PC-3 (cell line): ENCODE results near the gene HTT-AS. TPM values are rescaled to one million over a fixed set of nuclear protein-coding genes. Genes with fewer than 3 reads are reported as not detected.

Source experiments
- ATAC-seq: fragments of 200-7000 bp; cut with Tn5 transposase; 2 replicates; pipeline ENCODE4 v1.9.1; 2020; ENCODE audit warnings: mild to moderate bottlenecking, moderate library complexity
- BruUV-seq: library from RNA; stranded (reverse); fragments of 400-500 nt; replicated peaks from 2 replicates; lab custom pipeline; 2021; lab: Mats Ljungman, UMichigan
- CTCF ChIA-PET: fragments of 300-600 bp; sonication (Branson Sonifier 250); formaldehyde crosslinking; loops from one replicate; lab custom pipeline; 2022; ENCODE audit warnings: antibody characterized with exemption; lab: Charles Lee
- POLR2A ChIA-PET: fragments of 300-600 bp; sonication (Branson Sonifier 250); formaldehyde crosslinking; loops from one replicate; lab custom pipeline; 2022; ENCODE audit warnings: antibody characterized with exemption; ENCODE audit not compliant: unreplicated experiment; lab: Charles Lee
- DNase-seq: peaks from one replicate; pipeline ENCODE4 v3.0.0-alpha.2; 2015
- H2AFZ ChIP-seq: fragments of 300-600 bp; sonication (generic); 2 replicates; pipeline ENCODE4 v1.6.0; 2016; ENCODE audit warnings: antibody characterized with exemption, low read length
- H3F3A ChIP-seq: fragments of 300-600 bp; sonication (generic); one replicate; pipeline ENCODE4 v1.6.0; 2017; ENCODE audit warnings: antibody characterized with exemption, low read length, control low read depth, mild to moderate bottlenecking; ENCODE audit not compliant: unreplicated experiment
- H3K27ac ChIP-seq: fragments of 300-600 bp; sonication (generic); 2 replicates; pipeline ENCODE4 v1.5.1; 2016; ENCODE audit warnings: mild to moderate bottlenecking, low read length
- H3K27me3 ChIP-seq: fragments of 300-600 bp; sonication (generic); 2 replicates; pipeline ENCODE4 v1.6.1; 2016; ENCODE audit warnings: low read length, mixed read lengths
- H3K36me3 ChIP-seq: fragments of 300-600 bp; sonication (generic); 2 replicates; pipeline ENCODE4 v1.6.1; 2016; ENCODE audit warnings: low read depth, mixed run types, low read length, mixed read lengths
- H3K4me1 ChIP-seq: fragments of 300-600 bp; sonication (generic); 2 replicates; pipeline ENCODE4 v1.5.1; 2016; ENCODE audit warnings: low read length; ENCODE audit not compliant: insufficient read depth
- H3K4me2 ChIP-seq: fragments of 300-600 bp; sonication (generic); 2 replicates; pipeline ENCODE4 v1.6.0; 2016; ENCODE audit warnings: low read length
- H3K4me3 ChIP-seq: fragments of 300-600 bp; sonication (generic); 2 replicates; pipeline ENCODE4 v1.5.1; 2016; ENCODE audit warnings: mild to moderate bottlenecking, low read length, mixed read lengths
- H3K79me2 ChIP-seq: fragments of 300-600 bp; sonication (generic); 2 replicates; pipeline ENCODE4 v1.6.1; 2017; ENCODE audit warnings: low read length, mixed read lengths
- H3K9ac ChIP-seq: fragments of 300-600 bp; sonication (generic); 2 replicates; pipeline ENCODE4 v1.6.0; 2016; ENCODE audit warnings: mild to moderate bottlenecking, low read length
- H3K9me2 ChIP-seq: fragments of 300-600 bp; sonication (generic); replicated peaks from 2 replicates; pipeline ENCODE4 v1.6.1; 2016; ENCODE audit warnings: mixed run types, low read length, mixed read lengths
- H3K9me3 ChIP-seq: fragments of 300-600 bp; sonication (generic); 2 replicates; pipeline ENCODE4 v1.6.1; 2016; ENCODE audit warnings: low read length, mixed read lengths
- H4K20me1 ChIP-seq: fragments of 300-600 bp; sonication (generic); 2 replicates; pipeline ENCODE4 v1.6.1; 2016; ENCODE audit warnings: low read length, mixed read lengths
- EZH2 ChIP-seq: fragments of 300-600 bp; sonication (generic); IDR thresholded peaks from one replicate; pipeline ENCODE4 v1.6.1; 2017; ENCODE audit warnings: antibody characterized with exemption, mild to moderate bottlenecking, low read length; ENCODE audit not compliant: unreplicated experiment
- EZH2phosphoT487 ChIP-seq: fragments of 300-600 bp; sonication (generic); IDR thresholded peaks from 2 replicates; pipeline ENCODE4 v1.6.1; 2018; ENCODE audit warnings: mild to moderate bottlenecking, antibody characterized with exemption, low read length, borderline replicate concordance
- intact Hi-C: fragments of 100-400 bp; cut with micrococcal nuclease; formaldehyde crosslinking; loops from 2 replicates; pipeline ENCODE4 v1.9.0; 2023
- total RNA-seq: library from RNA; depleted of rRNA; stranded (reverse); fragments of >200 nt; gene quantifications from 2 replicates; pipeline ENCODE4 v1.2.3, GENCODE V29; 2014
- TF ChIP-seq, protein P1 (sequence below): fragments of 300-600 bp; sonication (generic); conservative IDR thresholded peaks from 2 replicates; pipeline ENCODE4 v1.5.1; 2017; ENCODE audit warnings: antibody characterized with exemption, low read depth, mild to moderate bottlenecking, low read length

Gene HTT-AS
- total RNA-seq, 1 experiment from 2014 or later, result not detected

DNA sequence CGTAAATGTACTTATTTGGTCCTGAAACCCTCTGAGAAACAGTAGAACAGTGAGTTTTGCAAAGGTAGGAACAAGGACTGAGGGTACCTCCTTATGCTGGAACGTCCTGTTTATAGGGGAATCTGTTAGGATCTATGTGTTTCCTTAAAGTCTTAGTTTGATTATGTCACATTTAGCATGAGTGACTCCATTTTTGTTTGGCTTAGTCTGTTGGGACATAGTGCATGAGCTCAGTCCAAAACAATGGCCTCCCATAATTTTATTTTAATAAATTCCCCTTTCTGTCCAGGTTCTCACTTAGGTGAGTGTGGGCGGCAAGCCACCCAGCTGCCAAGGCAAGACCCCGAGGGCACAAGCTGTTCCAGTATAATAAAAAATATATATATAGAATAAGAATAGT, 27.7 kb downstream of the HTT-AS start:
- no TSS peak for BruUV-seq
- Histone ChIP-seq H3K9me2 (no peaks in the 10 kb centered on the region), H3K79me2 (peaks cover 3% of the 10 kb centered on the region; the same call in 1 of the 2 replicates), H3K27ac (no peak overlapping the region), H3K4me3 (no peak overlapping the region), H3K9me3 (no peaks in the 10 kb centered on the region), H3K9ac (no peak overlapping the region), H3K36me3 (no peaks in the 10 kb centered on the region), H4K20me1 (no peaks in the 10 kb centered on the region), H3F3A (no peaks in the 10 kb centered on the region), H3K4me2 (no peak overlapping the region), H3K27me3 (no peaks in the 10 kb centered on the region), H2AFZ (no peak overlapping the region), H3K4me1 (peaks cover 10% of the 10 kb centered on the region)
- ChIA-PET POLR2A (no interaction called here), CTCF (interaction anchor here (0.6 kb wide), 1 partner anchor 60 kb away, joined by 4 read pairs; no protein-coding TSS in a partner anchor)
- TF ChIP-seq EZH2 (no peak), EZH2phosphoT487 (no peak)
- TF ChIP-seq, protein P1, sequence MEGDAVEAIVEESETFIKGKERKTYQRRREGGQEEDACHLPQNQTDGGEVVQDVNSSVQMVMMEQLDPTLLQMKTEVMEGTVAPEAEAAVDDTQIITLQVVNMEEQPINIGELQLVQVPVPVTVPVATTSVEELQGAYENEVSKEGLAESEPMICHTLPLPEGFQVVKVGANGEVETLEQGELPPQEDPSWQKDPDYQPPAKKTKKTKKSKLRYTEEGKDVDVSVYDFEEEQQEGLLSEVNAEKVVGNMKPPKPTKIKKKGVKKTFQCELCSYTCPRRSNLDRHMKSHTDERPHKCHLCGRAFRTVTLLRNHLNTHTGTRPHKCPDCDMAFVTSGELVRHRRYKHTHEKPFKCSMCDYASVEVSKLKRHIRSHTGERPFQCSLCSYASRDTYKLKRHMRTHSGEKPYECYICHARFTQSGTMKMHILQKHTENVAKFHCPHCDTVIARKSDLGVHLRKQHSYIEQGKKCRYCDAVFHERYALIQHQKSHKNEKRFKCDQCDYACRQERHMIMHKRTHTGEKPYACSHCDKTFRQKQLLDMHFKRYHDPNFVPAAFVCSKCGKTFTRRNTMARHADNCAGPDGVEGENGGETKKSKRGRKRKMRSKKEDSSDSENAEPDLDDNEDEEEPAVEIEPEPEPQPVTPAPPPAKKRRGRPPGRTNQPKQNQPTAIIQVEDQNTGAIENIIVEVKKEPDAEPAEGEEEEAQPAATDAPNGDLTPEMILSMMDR, result no peak
- intact Hi-C loops, result no loop called here
- no peak for ATAC-seq
- no peak for DNase-seq

DNA sequence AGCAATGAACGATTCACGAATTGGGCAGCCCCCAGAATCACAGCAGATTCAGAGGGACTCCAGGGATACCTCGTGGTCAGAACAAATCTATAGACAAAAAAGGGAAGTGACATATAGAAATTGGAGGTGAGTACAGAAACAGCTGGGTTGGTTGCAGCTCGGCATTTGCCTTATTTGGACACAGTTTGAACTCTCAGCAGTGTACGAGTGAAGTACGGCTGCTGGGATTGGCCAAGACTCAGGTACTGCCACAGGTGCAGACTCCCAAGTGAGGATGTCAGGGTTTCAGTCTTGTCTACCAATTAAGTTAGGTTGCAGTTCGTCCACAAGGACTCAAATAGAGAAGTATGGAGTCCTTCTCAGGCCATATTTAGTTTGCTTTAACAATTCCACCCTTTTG, 28.2 kb downstream of the HTT-AS start:
- H2AFZ ChIP-seq, result no peak overlapping the region
- peaks cover 12% of the 10 kb centered on the region for H3K4me1 ChIP-seq
- POLR2A ChIA-PET, result no interaction called here
- no peak overlapping the region for H3K4me2 ChIP-seq
- H3K4me3 ChIP-seq, result no peak overlapping the region
- H3K27me3 ChIP-seq, result no peaks in the 10 kb centered on the region
- H3K9me3 ChIP-seq, result no peaks in the 10 kb centered on the region
- H3K9ac ChIP-seq, result no peak overlapping the region
- no TSS peak for BruUV-seq
- H3K27ac ChIP-seq, result no peak overlapping the region
- no peaks in the 10 kb centered on the region for H4K20me1 ChIP-seq
- H3K9me2 ChIP-seq, result no peaks in the 10 kb centered on the region
- peaks cover 3% of the 10 kb centered on the region; the same call in 1 of the 2 replicates for H3K79me2 ChIP-seq
- no peaks in the 10 kb centered on the region for H3K36me3 ChIP-seq
- H3F3A ChIP-seq, result no peaks in the 10 kb centered on the region
- intact Hi-C loops, result no loop called here
- CTCF ChIA-PET, result interaction anchor here (0.6 kb wide), 1 partner anchor 61 kb away, joined by 4 read pairs; no protein-coding TSS in a partner anchor
- no peak for ATAC-seq
- TF ChIP-seq EZH2phosphoT487, result no peak
- TF ChIP-seq EZH2, result no peak
- TF ChIP-seq, protein P1, result no peak
- DNase-seq, result no peak
